ENCODE measurements around the gene CEACAM3. TPM values are rescaled to one million over a fixed set of nuclear protein-coding genes. Genes with fewer than 3 reads are reported as not detected.

Gene CEACAM3
- total and polyA plus RNA-seq, 2 donors from 2014 or later: 0.69 TPM; not detected in 1

DNA sequence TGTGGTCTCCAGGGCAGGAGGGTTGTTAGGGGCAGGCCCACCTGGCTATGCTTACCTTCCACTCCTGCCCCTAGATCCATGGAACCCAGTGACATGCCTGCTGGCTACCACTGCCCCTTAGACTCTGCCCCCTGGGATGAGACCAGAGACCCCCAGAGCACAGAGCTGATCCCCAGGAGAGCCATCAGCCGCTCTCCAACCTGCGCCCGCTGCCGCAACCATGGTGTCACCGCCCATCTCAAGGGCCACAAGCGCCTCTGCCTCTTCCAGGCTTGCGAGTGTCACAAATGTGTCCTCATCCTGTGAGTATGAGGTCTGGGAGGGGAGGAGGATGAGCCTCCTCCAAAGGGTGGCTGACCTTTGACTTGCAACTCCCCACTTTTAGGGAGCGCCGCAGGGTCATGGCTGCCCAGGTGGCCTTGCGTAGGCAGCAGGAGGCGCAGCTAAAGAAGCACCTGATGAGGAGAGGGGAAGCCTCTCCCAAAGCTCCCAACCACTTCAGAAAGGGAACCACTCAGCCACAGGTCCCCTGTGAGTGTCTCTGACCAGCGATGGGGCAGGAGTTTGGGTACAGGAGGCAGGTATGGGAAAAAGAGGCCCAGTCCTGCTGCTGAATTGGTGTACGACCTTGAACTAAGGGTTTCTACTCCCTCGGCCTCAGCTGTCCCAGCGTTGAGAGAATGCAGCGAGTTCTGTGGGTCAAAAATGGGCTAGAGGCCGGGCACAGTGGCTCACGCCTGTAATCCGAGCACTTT is 51.1 kb downstream of the CEACAM3 start:
- no peak overlapping the region for H3K9ac ChIP-seq (ENCODE audit: low read length in 3 of 3)
- DNase-seq (peak in 1 of 5 donors; percentile 56), FAIRE-seq (no peak)
- no peaks in the 10 kb centered on the region for H3K27me3 ChIP-seq (ENCODE audit: control insufficient read depth, insufficient read depth, low read length)
- H3K4me1 ChIP-seq (ENCODE audit: control insufficient read depth in 2 of 3, insufficient read depth in 2 of 3, low read depth in 1 of 3, low read length in 3 of 3): no peaks in the 10 kb centered on the region
- H3K9me3 ChIP-seq (ENCODE audit: control insufficient read depth in 2 of 3, insufficient read depth in 1 of 3, low read length in 3 of 3): no peaks in the 10 kb centered on the region
- H3K36me3 ChIP-seq (ENCODE audit: control insufficient read depth in 2 of 3, insufficient read depth in 3 of 3, low read length in 3 of 3): no peaks in the 10 kb centered on the region
- TF ChIP-seq, protein P1, sequence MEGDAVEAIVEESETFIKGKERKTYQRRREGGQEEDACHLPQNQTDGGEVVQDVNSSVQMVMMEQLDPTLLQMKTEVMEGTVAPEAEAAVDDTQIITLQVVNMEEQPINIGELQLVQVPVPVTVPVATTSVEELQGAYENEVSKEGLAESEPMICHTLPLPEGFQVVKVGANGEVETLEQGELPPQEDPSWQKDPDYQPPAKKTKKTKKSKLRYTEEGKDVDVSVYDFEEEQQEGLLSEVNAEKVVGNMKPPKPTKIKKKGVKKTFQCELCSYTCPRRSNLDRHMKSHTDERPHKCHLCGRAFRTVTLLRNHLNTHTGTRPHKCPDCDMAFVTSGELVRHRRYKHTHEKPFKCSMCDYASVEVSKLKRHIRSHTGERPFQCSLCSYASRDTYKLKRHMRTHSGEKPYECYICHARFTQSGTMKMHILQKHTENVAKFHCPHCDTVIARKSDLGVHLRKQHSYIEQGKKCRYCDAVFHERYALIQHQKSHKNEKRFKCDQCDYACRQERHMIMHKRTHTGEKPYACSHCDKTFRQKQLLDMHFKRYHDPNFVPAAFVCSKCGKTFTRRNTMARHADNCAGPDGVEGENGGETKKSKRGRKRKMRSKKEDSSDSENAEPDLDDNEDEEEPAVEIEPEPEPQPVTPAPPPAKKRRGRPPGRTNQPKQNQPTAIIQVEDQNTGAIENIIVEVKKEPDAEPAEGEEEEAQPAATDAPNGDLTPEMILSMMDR (IDR thresholded peaks at IDR 0.05; ENCODE audit: borderline replicate concordance, extremely low read depth, insufficient read depth): no peak
- H3K27ac ChIP-seq (ENCODE audit: low read depth in 2 of 2, low read length in 2 of 2): no peak overlapping the region
- H3K4me3 ChIP-seq (ENCODE audit: low read length in 3 of 3): no peak overlapping the region
- intact Hi-C loops (cut with DNase I): no loop called here

DNA sequence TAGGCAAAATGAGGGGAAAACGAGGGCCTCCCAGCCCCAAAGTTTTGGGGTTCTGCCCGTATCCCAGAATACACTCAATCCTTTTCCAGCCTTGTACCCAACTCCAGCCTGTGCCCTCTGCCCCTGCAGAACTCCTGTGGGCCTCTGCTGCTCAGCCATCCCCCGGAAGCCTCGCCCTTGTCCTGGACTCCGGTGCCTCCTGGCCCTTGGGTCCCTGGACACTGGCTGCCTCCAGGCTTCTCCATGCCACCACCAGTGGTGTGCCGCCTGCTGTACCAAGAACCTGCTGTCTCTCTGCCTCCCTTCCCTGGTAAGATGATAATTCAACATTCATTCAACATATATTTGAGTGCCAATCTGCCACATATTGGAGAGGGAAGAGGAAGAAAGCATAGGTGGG is 52.3 kb downstream of the CEACAM3 start:
- H3K9ac ChIP-seq (ENCODE audit: low read length in 3 of 3): no peak overlapping the region
- DNase-seq (peak in 1 of 5 donors; percentile 28), FAIRE-seq (no peak)
- H3K4me3 ChIP-seq (ENCODE audit: low read length in 3 of 3): no peak overlapping the region
- H3K36me3 ChIP-seq (ENCODE audit: control insufficient read depth in 2 of 3, insufficient read depth in 3 of 3, low read length in 3 of 3): no peaks in the 10 kb centered on the region
- H3K9me3 ChIP-seq (ENCODE audit: control insufficient read depth in 2 of 3, insufficient read depth in 1 of 3, low read length in 3 of 3): no peaks in the 10 kb centered on the region
- no peaks in the 10 kb centered on the region for H3K4me1 ChIP-seq (ENCODE audit: control insufficient read depth in 2 of 3, insufficient read depth in 2 of 3, low read depth in 1 of 3, low read length in 3 of 3)
- no peaks in the 10 kb centered on the region for H3K27me3 ChIP-seq (ENCODE audit: control insufficient read depth, insufficient read depth, low read length)
- H3K27ac ChIP-seq (ENCODE audit: low read depth in 2 of 2, low read length in 2 of 2): no peak overlapping the region
- TF ChIP-seq, protein P1 (IDR thresholded peaks at IDR 0.05; ENCODE audit: borderline replicate concordance, extremely low read depth, insufficient read depth): no peak
- intact Hi-C loops (cut with DNase I): no loop called here

DNA sequence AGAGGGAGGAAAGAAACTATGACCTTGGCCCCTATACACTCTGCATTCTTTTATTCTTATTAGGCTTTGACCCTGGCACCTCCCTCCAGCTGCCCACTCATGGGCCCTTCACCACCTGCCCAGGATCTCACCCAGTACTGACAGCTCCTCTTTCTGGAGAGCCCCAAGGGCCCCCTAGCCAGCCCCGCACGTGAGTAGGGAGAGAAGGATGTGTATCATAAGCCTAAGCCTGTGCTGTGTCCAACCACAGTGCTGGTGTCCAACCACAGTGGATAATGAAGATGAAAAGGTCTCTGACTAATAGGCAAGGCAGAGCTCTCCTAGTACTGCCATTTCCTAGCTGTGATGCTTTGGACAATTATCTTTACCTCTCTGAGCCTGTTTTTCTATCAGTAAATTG is 52.7 kb downstream of the CEACAM3 start:
- TF ChIP-seq, protein P1 (IDR thresholded peaks at IDR 0.05; ENCODE audit: borderline replicate concordance, extremely low read depth, insufficient read depth): no peak
- FAIRE-seq (no peak), DNase-seq (peak in 1 of 5 donors; percentile 26)
- Histone ChIP-seq H3K9me3 (ENCODE audit: control insufficient read depth in 2 of 3, insufficient read depth in 1 of 3, low read length in 3 of 3) (no peaks in the 10 kb centered on the region), H3K4me1 (ENCODE audit: control insufficient read depth in 2 of 3, insufficient read depth in 2 of 3, low read depth in 1 of 3, low read length in 3 of 3) (no peaks in the 10 kb centered on the region), H3K9ac (ENCODE audit: low read length in 3 of 3) (no peak overlapping the region), H3K36me3 (ENCODE audit: control insufficient read depth in 2 of 3, insufficient read depth in 3 of 3, low read length in 3 of 3) (no peaks in the 10 kb centered on the region), H3K27ac (ENCODE audit: low read depth in 2 of 2, low read length in 2 of 2) (no peak overlapping the region), H3K4me3 (ENCODE audit: low read length in 3 of 3) (no peak overlapping the region), H3K27me3 (ENCODE audit: control insufficient read depth, insufficient read depth, low read length) (no peaks in the 10 kb centered on the region)
- intact Hi-C loops (cut with DNase I): no loop called here

Measured in kidney (tissue), 14 donors.